A673 (cell line): ENCODE data around the gene MEAK7.

ENCODE experiments used
- CTCF ChIP-seq: fragments of 300-800, 200-600 bp; sonication (generic); conservative IDR thresholded peaks from 2 replicates; pipeline ENCODE4 v1.5.1; 2017; ENCODE audit warnings: low read depth, mild to moderate bottlenecking, antibody characterized with exemption, low read length, moderate library complexity, mixed read lengths
- EZH2 ChIP-seq: fragments of 200-600 bp; sonication (generic); IDR thresholded peaks from 2 replicates; pipeline ENCODE4 v1.6.1; 2017; ENCODE audit warnings: borderline replicate concordance, low read depth, mild to moderate bottlenecking, mixed read lengths, antibody characterized with exemption, low read length; ENCODE audit not compliant: poor library complexity, severe bottlenecking

DNA sequence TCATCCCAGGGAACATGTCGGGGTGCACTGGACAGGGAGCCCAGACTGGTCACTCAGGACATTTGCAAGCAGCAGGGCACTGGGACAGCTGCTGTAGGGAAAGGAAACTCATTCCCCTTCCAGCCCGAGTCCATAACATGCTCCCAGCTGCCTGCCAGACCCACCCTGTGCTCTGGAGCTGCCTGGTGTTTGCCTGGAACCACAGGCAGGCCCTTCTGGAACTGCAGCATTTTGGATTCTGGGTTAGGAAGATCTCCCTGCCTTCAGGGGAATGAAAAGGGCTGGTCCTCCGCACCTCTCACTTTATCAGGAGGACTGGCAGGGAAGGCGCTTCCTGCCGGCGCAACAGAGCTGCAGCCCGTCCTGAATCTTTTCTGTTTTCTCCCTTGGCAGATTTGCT lies 41.2 kb downstream of the MEAK7 start:
- TF ChIP-seq CTCF (no peak), EZH2 (no peak)
